DMS79 (cell line): ENCODE data around the gene CFAP141.
"Not testable (repeated sequence)": the region's sequence is repeated elsewhere in the genome, so short reads cannot be mapped to it uniquely, and the experiment has no call there.

ENCODE experiments used
- DNase-seq: peaks from one replicate; lab custom pipeline; 2025; lab: John Stamatoyannopoulos, UW

Gene CFAP141

GRCh38 chr1:154208677-154209388 is 2.7 kb upstream of the CFAP141 start:
- DNase-seq, result no peak

- no peak for DNase-seq
Observed at GRCh38 chr1:154207262-154207661, 1.1 kb upstream of the CFAP141 start.

- DNase-seq, result not testable (repeated sequence)
Observed at GRCh38 chr1:154205778-154206177, 355 bp downstream of the CFAP141 start.

- no peak for DNase-seq
Observed at GRCh38 chr1:154199563-154199879, 6.6 kb downstream of the CFAP141 start.

GRCh38 chr1:154198756-154199562 is 7.2 kb downstream of the CFAP141 start:
- DNase-seq, result no peak

DNA sequence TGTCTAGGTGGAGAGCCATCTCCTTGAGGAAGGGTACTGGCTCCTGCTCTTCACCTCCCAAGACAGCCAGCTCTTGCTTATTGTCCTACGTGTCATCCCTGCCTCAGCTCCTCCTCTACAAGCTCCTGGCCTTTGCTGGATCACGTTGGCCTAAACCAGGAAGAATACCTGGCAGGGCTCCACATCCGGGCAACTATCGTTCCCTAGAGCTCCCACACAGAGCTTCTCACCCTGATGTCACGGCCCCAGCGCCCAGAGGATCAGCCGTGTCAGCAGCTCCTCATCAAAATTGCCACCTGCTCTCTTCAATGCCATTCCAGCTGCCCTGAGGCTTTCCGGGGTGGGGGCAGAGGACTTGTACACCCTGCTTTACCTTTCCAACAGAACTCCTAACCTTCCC is 12.3 kb downstream of the CFAP141 start:
- no peak for DNase-seq

DNA sequence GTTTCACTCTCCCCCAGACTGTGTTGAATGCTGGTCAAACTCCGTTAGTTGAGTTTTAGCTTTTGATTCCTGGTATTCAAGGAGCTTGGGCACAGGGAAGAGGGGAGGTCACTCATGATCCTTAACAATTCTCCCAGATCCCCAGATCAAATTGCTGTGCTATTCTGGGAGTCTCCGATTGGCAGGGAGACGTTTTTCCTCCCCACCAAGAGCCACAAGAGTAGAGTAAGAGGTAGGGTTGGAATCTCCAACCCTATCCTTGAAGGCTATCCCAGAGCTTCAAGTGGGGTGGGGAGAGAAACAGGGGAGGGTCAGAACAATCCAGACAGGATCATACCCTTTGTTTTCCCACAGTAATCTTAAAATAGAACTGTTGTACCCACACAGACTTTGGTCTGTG is 13.7 kb downstream of the CFAP141 start:
- no peak for DNase-seq

- DNase-seq, result no peak
Observed at GRCh38 chr1:154191990-154192461, 14.1 kb downstream of the CFAP141 start, which contains the start of gene TPM3. Gene TPM3, minus strand, starts transcription at chr1:154192100. Its CDS starts 82 bp downstream, at chr1:154192018.

- no peak for DNase-seq
Observed at GRCh38 chr1:154190550-154190949, 15.6 kb downstream of the CFAP141 start.

- peak; percentile 25 for DNase-seq
Observed at GRCh38 chr1:154186852-154187501, 19.2 kb downstream of the CFAP141 start.

DNA sequence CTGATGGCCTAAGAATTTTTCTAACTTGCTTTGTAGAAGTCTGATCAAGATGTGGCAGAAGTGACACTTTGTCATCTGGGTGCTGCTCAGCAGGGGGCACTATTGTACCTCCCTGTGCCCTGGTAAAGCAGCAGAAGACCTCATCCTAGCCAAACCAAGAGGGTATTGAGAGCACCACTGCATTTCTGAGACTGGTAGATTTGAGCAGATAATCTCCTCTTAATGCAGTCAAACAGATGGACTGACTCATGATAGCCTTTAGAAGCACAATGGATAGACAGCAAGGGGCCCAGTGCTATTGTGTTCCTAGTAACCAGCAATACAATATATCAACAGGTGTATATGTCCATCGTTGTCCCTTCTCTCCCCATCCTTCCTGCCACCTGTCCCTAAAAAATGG is 20.0 kb downstream of the CFAP141 start:
- DNase-seq, result peak; percentile 49

GRCh38 chr1:154183046-154183915 is 22.9 kb downstream of the CFAP141 start:
- peak; percentile 98 for DNase-seq

- DNase-seq, result peak; percentile 33
Observed at GRCh38 chr1:154182344-154183045, 23.6 kb downstream of the CFAP141 start.

- no peak for DNase-seq
Observed at GRCh38 chr1:154181944-154182343, 24.2 kb downstream of the CFAP141 start.

DNA sequence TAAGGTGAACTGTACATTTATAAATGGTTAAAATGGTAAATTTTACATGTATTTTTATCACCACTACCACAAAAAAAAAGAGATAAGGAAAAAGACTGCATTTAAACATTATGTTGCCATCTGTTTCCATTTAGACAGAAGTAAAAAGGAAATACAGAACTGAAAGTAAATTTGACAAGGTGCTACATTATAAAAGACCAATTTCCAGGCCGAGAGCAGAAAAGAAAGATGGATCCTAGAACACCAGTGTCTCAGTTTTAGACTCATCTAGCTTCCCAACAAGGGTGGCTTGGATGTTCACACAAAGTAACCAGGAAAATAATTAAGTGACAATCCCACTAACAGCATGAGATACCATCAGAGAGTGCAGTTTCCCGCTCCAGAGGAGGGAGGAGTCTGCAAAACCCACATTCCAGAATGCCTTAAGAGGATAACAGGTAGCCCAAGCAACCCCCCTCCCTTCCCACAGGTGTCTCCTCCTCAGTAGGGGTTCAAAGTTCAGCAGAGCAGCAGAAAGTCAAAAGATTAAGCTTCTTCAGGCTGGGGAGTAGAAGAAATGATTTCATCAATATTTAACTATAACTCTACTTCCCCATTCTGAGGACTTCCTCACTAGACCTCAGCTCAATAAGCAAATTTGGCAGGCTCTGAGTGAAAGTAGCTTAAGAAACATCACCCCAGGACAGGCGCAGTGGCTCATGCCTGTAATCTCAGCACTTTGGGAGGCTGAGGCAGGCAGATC is 26.0 kb downstream of the CFAP141 start:
- DNase-seq, result no peak

DNA sequence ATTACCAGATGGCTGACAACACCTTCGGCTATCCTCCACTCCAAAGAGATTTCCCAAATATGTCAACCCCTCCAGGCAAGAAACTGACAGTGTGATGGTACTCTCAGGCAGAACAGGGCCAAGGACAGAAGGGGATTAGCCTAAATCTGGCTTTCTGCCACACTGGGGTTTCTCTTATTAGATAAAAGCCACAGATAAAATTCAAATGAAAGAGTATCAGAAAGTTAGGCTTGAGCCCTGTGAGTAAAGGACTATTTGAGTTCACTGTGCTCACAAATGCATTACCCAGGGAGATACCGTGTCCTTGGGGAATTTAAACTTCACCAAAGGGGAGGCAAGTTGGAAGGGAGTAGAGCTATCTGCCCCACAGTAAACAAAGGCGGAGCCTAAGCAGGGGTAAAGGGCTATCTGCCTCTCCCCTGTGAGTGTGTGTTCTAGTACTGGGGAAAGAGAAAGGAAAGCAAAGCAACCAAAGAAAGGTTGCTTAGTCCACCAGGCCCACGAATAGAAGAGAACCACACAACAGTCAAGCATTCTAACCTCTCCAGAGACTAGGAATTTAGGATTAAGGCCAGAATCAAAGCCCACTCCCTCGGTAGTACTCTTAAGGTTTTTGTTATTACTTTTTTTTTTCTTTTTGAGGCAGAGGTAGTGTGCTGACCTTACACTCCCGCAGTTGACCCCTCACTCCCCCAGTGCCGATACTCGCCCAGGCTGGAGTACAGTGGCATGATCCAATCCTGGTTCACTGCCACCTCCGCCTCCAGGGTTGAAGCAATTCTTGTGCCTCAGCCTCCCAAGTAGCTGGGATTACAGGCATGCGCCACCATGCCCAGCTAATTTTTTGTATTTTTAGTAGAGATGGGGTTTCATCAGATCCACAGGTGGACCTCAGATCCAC is 27.0 kb downstream of the CFAP141 start:
- DNase-seq, result no peak

- DNase-seq, result no peak
Observed at GRCh38 chr1:154178013-154178412, 28.1 kb downstream of the CFAP141 start.

DNA sequence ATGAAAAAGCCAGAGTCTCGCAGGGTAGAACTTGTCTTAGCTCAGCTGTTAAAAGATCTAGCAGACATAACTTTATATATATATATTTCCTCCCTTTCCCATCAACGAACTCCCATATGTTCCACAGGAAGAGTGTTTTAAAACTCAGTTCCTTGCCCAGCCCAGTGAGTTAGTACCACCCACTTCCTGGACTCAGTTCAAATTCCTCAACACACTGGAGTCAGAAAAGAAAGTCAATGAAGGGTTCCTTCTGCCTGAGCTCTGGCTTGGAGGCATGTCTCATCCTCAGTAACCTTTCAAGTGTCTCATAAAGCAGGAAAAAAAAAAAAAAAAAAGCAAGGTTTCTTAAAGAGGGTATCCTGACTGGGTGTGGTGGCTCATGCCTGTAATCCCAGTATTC is 29.8 kb downstream of the CFAP141 start:
- DNase-seq, result no peak

DNA sequence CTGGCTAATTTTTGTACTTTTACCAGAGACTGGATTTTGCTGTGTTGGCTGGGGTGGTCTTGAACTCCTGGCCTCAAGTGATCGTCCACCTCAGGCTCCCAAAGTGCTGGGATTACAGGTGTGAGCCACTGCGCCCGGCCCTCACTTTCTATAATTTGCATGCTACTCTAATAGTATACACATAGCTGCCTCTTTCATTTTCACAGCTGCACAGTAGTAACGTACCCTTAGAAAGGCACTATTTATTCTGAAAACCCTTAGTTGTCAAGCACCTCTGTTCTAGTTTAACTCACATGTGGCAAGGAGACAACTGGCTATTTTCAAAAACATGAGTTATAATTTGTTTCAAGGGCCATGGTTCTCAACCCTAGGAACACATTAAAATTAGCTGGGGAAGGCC is 31.5 kb downstream of the CFAP141 start:
- no peak for DNase-seq
